Hypothalamus (tissue), 51 donors: ENCODE results near the gene UNC5B.

Experiments
- DNase-seq, 51 donors: peaks; one replicate each; lab custom pipeline; 2025; lab: John Stamatoyannopoulos, UW

Gene UNC5B

GRCh38 chr10:71237843-71238623 lies 25.7 kb downstream of the UNC5B start:
- DNase-seq = no peak

DNA sequence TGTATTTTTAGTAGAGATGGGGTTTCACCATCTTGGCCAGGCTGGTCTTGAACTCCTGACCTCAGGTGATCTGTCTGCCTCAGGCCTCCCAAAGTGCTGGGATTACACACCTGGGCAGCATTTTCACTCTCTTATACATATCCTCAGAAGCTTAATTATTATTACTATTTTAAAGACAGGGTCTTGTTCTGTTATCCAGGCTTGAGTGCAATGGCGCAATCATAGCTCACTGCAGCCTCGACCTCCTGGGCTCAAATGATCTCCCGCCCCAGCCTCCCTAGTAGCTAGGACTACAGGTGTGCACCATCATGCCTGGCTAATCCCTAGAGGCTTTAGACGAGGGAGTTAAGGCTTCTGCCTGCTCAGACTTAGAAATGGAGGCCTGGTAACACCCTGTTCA lies 26.3 kb downstream of the UNC5B start:
- DNase-seq = no peak

DNA sequence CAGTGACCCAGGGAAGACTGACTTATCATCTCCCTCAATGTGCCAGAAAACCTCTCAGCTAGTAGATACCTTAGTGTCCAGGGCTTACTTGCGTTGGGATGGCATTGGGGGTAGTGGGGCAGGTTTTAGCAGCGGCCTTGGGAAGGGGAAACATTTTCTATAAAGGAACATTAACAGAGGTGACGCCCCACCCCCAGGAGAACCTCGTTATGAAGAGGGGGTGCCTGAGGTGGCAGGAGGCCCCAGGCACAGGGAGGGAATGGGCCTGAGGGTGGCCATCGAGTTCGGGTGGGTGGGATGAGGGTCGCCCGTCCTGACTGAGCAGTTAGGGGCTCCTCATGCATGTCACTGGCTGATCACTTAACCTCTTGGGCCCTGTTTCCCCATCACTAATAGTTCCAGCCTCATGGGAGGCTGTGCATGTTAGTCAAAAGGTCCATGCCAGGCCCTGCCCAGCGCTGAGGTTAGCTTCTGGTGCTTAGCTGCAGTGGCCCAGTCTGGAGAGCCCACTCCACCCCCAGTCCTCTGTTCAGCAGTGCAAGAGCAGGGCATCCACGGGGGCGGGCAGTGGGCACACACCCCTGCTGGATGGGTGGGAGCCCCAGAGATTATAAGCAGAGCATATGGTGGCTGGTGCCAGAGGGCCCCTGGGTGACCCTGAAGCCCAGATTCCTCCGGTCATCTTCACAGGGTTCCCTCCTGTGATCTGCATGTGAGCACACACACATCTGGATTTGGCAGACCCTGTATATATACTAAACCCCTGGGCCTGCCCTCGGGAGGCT lies 27.0 kb downstream of the UNC5B start:
- no peak for DNase-seq

DNA sequence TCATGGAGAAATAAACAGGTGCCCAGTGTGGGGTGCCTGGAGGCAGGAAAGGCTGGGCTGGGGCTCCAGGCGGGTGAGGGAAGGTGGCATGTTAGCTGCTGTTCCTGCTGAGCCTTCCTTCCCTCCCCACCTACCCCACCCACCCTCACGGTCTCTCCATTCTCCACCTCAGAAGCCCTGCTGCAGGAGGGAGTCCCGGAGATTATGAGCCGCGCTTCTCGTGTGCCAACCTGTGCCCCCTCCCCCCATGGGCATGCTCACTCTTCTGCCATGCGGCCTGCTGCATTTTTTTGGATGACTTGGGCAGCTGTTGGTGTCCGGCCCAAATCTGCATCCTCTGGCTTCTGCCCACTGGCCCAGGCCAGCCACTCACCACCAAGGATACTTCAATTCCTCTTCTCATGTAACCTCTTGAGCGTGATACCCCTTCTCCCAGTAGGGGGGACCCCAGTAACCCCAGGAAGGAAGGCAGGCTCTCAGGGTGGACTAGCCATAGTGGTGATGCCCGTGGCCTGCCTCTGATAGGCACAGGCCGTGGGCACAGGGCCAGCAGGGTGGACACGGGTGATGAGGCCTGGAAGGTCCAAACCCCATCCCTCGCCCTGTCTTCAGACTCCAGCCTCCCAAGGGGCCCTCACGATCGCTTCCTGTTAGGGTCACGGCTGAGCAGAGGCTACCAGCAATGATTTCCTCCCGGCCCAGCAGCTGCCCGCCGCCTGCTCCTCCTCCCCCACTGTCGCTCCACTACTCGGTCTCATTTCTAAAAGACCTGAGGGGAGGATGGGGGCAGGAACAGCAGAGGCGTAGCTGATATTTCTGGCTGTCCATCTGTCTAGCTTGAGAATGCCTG lies 27.8 kb downstream of the UNC5B start:
- DNase-seq = peak in 3 of 51 donors; percentile 17 to 41 (median 25)

DNA sequence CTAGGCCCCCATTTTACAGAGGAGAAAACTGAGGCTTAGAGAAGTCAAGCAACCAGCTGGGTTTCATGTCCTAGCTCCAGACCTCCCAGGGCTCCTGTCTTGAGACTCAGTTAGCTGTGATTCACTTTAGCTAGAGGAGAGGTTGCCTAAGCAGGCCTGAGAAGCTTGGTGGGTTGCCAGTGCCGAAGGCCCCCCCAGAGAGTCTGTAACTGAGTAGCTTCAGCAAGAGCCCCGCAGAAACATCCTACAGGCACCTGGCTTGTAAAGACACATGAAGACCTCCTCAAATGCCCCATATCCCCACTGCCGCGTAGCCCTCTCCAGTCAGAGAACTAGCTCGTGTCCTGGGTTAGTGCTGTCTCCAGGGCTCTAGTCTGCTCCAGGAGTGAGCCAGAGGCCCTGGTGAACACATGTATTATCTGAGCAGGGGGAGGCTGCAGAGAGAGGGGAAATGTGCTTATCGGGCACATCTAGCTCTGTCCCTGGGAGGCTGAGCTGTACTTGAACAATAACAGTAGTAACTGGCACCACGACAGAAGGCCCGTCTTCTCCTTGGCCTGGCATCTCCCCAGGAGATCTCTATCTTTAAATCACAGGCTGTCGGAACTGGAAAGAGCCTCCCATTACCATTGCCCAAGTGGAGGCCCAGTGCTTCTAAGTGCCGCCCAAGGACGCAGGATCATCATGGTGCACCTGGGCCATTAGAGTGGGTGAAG lies 28.9 kb downstream of the UNC5B start:
- no peak for DNase-seq

GRCh38 chr10:71241830-71242621 lies 29.7 kb downstream of the UNC5B start:
- peak in 18 of 51 donors; percentile 28 to 78 (median 50) for DNase-seq

DNA sequence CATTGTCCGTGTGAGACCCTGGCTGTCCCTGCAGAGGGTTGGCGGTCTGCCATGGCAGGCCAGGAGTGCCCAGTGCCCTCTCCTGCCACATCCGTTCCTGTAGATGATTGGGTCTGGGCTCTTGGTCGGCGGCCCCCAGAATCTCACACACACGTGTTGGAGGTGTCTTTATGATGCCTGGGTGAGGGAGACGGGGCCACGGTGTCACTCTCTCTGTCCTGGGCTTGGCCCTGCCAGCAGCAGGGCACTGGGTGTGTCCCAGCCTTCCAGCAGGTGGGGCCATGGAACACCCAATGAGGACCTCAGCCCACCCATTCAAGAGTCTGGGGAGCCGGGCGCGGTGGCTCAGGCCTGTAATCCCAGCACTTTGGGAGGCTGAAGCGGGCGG lies 30.2 kb downstream of the UNC5B start:
- DNase-seq = peak in 10 of 51 donors; percentile 36 to 71 (median 49)

DNA sequence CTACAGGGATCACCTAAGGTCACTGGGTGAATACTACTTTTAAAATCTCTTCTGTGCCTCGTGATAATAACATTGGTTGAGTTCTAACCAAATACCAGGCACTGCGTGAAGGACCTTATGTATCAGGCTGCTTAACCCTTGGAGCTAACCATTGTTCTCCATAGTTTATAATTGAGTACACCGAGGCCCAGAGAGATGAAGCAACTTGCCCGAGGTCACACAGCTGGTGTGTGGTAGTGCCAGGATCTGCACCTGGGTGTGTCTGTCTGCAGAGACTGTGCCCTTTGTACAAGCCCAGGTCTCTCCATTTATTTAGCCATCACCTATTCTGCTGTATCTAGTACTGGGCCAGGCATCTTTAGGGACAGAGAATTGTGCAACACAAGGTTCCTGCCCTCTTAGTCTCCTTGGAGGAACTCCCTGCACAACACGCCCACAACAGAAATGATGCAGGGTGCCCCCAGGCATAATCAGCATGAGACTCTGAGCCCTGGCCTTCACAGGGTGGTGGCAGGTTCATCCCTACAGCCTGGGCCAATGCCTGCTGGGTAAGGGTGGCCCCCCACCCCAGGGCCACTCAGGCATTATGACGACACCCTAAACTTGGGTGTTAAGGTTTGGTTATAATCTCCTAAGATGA lies 31.5 kb downstream of the UNC5B start:
- DNase-seq = no peak

DNA sequence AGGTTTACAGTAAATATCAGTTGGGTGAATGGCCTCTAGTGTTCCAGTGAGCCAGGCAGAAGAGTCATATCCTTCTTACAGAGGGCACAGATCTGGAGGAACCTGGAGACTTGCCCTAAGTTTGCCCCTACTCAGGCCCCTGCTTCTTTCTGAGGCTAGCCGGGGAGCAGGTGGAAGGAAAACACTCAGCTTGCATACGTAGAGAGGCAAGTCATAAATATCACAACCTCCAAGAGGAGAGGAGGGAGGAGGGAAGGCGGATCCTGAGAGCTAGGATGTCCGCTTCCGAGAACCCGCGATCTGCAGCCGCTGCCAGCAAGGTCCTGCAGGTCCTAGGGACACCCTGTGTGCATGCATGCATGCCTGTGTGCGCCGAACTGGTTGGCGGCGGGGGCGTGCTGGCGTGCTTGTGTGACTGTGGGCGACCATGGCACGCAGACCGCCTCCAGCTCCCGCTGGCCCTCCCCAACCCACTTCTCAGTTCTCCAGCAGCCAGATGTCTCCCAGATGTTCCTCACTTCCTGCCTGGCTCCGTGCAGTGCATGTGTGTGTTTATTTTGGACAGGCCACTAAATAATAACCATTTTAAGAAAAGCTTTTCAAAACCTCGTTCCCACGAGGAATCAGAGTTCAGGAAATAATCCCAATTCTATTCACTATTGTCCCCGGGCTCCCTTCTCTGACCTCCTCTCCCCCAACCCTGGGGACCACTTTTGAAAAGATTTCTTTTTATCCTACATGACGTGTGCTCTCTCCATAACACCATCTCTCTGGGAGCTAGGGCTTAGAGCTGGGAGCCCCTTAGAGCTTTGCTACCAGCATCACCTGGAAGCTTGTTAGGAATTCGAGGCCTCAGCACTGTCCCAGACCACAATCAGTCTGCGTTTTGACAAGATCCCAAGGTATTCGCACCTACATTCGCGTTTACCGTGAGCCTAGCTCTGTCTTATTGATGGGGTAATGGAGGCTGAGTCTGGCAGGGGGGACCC lies 32.4 kb downstream of the UNC5B start:
- peak in 1 of 51 donors; percentile 20 for DNase-seq

DNA sequence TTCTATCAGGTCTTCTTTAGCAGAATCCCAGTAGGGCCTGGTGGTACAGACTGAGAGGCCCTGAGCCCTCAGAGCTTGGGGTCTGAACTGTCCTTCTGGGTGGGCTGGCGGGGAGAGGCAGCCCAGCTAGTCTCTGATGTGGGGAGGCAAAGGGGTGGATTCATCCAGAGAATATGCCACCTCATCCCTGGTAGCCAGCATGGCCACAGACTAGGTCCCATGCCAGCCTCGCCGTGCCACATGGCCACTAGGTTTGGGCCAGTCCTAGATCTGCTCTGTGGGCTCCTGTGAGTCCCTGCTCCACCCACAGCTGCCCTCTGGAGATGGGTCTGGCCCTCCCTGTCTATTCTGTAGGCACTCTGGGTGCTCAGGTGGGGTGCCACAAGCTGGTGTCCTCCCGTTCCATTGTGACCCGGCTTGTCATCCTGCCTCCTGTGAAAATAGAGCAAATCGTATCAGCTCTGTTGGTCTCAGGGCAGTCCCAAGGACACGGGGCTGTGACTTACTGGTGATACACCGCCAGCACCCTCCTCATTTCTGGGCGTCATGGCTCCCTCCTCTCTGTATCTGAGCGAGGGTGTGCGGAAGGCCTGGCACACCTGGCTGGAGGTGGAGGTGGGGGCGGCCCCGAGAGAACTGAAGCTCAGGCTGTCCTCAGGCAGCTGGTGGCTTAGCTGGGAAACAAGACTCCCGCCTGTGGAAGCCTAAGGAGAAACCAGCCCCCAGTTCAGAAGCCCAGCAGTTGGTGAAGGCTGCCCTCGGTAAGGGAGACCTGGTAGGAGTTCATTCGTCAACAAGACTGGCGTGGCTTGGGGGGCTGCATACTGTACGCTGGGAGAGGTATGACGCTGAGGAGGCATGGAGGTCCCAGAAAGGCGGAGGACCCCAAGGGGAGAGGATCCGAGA lies 33.3 kb downstream of the UNC5B start:
- DNase-seq = no peak

GRCh38 chr10:71246591-71247413 lies 34.4 kb downstream of the UNC5B start:
- no peak for DNase-seq

GRCh38 chr10:71247414-71247705 lies 35.0 kb downstream of the UNC5B start:
- DNase-seq = no peak

DNA sequence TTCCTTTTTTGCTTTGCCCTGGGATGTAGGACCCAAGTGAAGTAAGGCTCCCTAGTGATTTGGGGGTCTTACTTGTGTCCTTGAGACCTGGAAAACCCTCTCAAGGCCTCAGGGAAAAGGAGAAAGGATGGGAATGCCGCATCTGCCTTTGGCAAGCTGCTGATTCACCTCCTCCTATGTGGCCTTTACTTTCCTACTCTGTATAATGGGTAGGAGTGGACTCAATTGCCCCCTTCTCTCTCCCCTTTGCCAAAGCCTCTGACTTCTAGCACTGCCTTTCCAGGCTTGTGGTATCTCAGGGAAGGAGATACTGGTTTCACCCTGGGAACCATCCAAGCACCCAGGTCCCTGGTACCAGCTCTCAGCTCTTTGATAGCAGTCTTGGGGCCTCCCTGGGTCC lies 35.4 kb downstream of the UNC5B start:
- no peak for DNase-seq

DNA sequence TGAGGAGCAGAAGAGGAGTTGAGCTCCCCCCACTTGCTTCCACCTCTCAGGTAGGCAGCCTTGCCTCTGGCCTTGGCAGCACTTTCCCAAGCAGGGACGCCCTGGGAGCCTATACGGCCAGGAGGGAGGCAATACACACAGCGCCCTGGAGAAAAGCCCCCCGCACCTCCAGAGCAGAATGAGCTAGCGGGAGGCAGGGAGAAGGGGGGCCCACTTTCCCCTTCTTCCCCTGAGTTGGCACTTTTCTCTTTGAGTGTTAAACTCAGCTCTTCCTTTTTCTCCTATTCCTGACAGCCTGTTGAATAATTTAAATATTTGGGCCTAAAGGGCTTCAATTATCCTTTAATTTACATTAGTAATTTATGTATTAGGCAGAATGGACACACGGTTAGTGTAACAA lies 35.8 kb downstream of the UNC5B start:
- no peak for DNase-seq

GRCh38 chr10:71249996-71250395 lies 37.6 kb downstream of the UNC5B start:
- no peak for DNase-seq

DNA sequence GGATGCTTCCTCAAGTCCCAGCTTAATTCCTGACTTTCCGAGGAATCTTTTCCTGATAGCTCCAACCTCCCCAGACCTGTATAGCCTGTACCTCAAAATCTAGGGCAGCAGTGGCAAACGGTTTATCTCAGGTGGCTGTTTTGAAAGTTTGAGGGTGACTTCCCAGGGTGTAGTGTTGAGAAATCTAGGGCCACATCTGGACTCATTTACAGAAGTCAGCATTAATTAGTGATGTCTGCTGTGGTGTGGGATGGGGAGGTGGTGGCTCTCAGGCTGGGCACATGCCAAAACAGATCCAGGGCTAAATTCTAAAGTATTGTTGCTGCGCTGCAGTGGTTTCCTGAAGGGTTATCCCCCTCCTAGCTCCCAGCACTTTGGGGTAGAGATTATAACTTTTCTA lies 38.0 kb downstream of the UNC5B start:
- no peak for DNase-seq
